DMS153 treated with DMSO at 0.1 percent for 48 hours (cell line): ENCODE measurements around the gene SEMA3B.
"Not testable (repeated sequence)": the region's sequence is repeated elsewhere in the genome, so short reads cannot be mapped to it uniquely, and the experiment has no call there.

Source experiments
- DNase-seq: peaks from one replicate; lab custom pipeline; 2025; ENCODE audit not compliant: unreplicated experiment; lab: John Stamatoyannopoulos, UW

SEMA3B gene

GRCh38 chr3:50312041-50312440 lies 43.1 kb downstream of the SEMA3B start:
- not testable (repeated sequence) for DNase-seq

GRCh38 chr3:50314342-50314741 lies 45.4 kb downstream of the SEMA3B start:
- no peak for DNase-seq

GRCh38 chr3:50314816-50315215 lies 45.9 kb downstream of the SEMA3B start:
- no peak for DNase-seq

- DNase-seq = no peak
These were observed 47.8 kb downstream of the SEMA3B start for GRCh38 chr3:50316657-50317242.

- DNase-seq = no peak
These were observed 48.4 kb downstream of the SEMA3B start for GRCh38 chr3:50317300-50317699.

GRCh38 chr3:50318163-50318562 lies 49.2 kb downstream of the SEMA3B start:
- DNase-seq = no peak

- no peak for DNase-seq
These were observed 49.7 kb downstream of the SEMA3B start for GRCh38 chr3:50318615-50319014.

GRCh38 chr3:50319181-50319893 lies 50.4 kb downstream of the SEMA3B start:
- no peak for DNase-seq

- DNase-seq = no peak
These were observed 51.1 kb downstream of the SEMA3B start for GRCh38 chr3:50319894-50320625.

- DNase-seq = no peak
These were observed 51.9 kb downstream of the SEMA3B start for GRCh38 chr3:50320853-50321335.

GRCh38 chr3:50321336-50322114 lies 52.6 kb downstream of the SEMA3B start:
- peak; percentile 18 for DNase-seq

GRCh38 chr3:50322115-50322385 lies 53.1 kb downstream of the SEMA3B start:
- no peak for DNase-seq

- DNase-seq = peak; percentile 14
These were observed 53.6 kb downstream of the SEMA3B start, which contains the start of gene HYAL2 for GRCh38 chr3:50322386-50323091. Gene HYAL2, minus strand, starts transcription at chr3:50322745. Its CDS starts 2,256 bp downstream, at chr3:50320489.

- DNase-seq = peak; percentile 14
These were observed 54.2 kb downstream of the SEMA3B start for GRCh38 chr3:50323092-50323600.

- DNase-seq = no peak
These were observed 54.8 kb downstream of the SEMA3B start for GRCh38 chr3:50323614-50324199.

- DNase-seq = no peak
These were observed 55.6 kb downstream of the SEMA3B start for GRCh38 chr3:50324351-50325112.

- DNase-seq = no peak
These were observed 56.1 kb downstream of the SEMA3B start for GRCh38 chr3:50325113-50325480.

GRCh38 chr3:50325497-50326181 lies 56.7 kb downstream of the SEMA3B start:
- DNase-seq = no peak

- no peak for DNase-seq
These were observed 57.2 kb downstream of the SEMA3B start for GRCh38 chr3:50326182-50326541.
